ENCODE results near the gene KCNH4.

GRCh38 chr17:42136654-42137051 lies 44.3 kb downstream of the KCNH4 start:
- TF ChIP-seq CTCF (IDR thresholded peaks at IDR 0.05) (no peak), POLR2A (IDR thresholded peaks at IDR 0.05) (no peak)
